ENCODE data around the gene KIAA1958. TPM values are rescaled to one million over a fixed set of nuclear protein-coding genes. Genes with fewer than 3 reads are reported as not detected.

The KIAA1958 gene
- total and polyA plus RNA-seq, 7 experiments from 2014 or later, result 3.2 to 8.3 (median 6.4) TPM

GRCh38 chr9:112485574-112485973, 1.1 kb upstream of the KIAA1958 start:
- POLR2A ChIA-PET, result interaction anchor here (0.6 to 1.8 kb wide), 8 partner anchors 9 to 493 kb away, joined by 3 to 13 read pairs (median 4); partner anchors contain the start of gene HSDL2
- H3K27ac ChIP-seq (ENCODE audit: low read depth, low read length), result no peak overlapping the region
- CTCF ChIA-PET, result interaction anchor here (0.5 kb wide), 1 partner anchor 8 kb away, joined by 3 read pairs; no protein-coding TSS in a partner anchor

DNA sequence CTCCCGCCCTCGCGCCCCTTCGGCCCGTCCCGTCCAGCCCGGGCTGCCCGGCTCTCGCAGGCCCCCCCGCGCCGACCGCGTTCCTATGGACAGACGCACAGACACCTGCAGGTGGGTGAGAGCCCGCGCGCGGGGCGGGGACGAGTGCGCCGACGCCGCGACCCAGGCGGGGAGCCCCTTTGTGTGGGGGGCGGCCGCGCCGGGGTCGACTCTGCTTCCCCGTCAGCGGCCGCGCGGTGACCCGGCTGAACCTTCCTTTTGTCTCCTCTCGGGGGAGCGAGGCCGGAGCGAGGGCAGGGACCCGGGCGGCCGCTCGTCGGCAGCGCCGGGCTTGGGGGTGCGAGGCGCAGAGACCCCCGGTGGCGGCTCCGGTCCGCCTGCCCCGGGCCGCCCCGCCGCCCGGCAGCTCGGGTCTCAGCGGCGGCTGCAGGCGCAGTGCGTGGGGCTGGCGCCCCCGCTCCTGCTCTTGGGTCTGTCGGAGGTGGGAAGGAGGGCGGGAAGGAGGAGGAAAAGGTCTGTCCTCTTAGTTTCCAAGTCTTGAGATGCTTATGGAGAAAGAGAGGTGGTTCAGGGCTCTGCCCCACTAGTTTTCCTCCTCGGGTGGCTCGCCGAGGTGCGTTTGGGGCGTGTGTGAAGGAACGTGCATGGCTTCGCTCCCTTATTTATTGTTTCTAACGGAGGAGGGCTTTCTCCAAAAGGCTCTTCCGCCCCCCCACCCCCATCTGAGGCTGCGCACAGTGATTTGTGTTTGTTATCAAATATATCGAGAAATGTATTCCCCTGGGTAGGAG, 576 bp downstream of the KIAA1958 start:
- POLR2A ChIA-PET, result interaction anchor here (0.7 to 1.8 kb wide), 7 partner anchors 11 to 591 kb away, joined by 3 to 13 read pairs (median 5); partner anchors contain the start of genes HSDL2 and SNX30
- Mint-ChIP-seq H3K9me3 (peaks cover 0 to 1% (median 0%) of the 10 kb centered on the region in 11 donors), H3K27ac (peak overlapping the region; percentile 86 to 97 (median 94)), H3K36me3 (peaks cover 0 to 8% (median under 1%) of the 10 kb centered on the region in 5 donors), H3K27me3 (peaks cover 0 to 6% (median 0%) of the 10 kb centered on the region in 5 donors), H3K4me3 (peak overlapping the region; percentile 87 to 99 (median 96)), H3K4me1 (peaks cover 19 to 65% (median 53%) of the 10 kb centered on the region in 7 donors)
- CTCF ChIA-PET, result interaction anchor here (0.6 to 0.8 kb wide), 2 partner anchors 306 to 854 kb away, joined by 3 to 5 read pairs; no protein-coding TSS in a partner anchor
- H3K27me3 ChIP-seq (ENCODE audit: control insufficient read depth in 2 of 2, insufficient read depth in 2 of 2, low read length in 2 of 2), result no peaks in the 10 kb centered on the region
- H3K4me1 ChIP-seq (ENCODE audit: control insufficient read depth in 2 of 2, insufficient read depth in 2 of 2, low read length in 2 of 2), result peaks cover 4 to 6% of the 10 kb centered on the region in 2 donors
- H3K4me3 ChIP-seq (ENCODE audit: low read length), result peak overlapping the region; percentile 69
- peak overlapping the region; percentile 72 for H3K27ac ChIP-seq (ENCODE audit: low read depth, low read length)
- DNase-seq, result peak; percentile 46 to 80 (median 60)
- ATAC-seq, result peak; percentile 55
- no peaks in the 10 kb centered on the region for H3K9me3 ChIP-seq (ENCODE audit: control insufficient read depth in 2 of 3, low read length in 3 of 3)
- intact Hi-C loops (cut with micrococcal nuclease), result loop anchor here (1.0 to 10.0 kb wide), 11 partner anchors 44 to 1002 kb away; partner anchors contain the start of genes ECPAS (in 2 of the 2), PTBP3 (in 2 of the 2), UGCG (in 2 of the 2) and DNAJC25 (in 1 of the 2)
- H3K36me3 ChIP-seq (ENCODE audit: control insufficient read depth in 2 of 3, insufficient read depth in 3 of 3, low read length in 3 of 3), result no peaks in the 10 kb centered on the region

More at GRCh38 chr9:112485574-112485973, 1.1 kb upstream of the KIAA1958 start:
- Histone ChIP-seq H3K9me3 (ENCODE audit: control insufficient read depth in 2 of 3, low read length in 3 of 3) (no peaks in the 10 kb centered on the region), H3K27me3 (ENCODE audit: control insufficient read depth in 2 of 2, insufficient read depth in 2 of 2, low read length in 2 of 2) (no peaks in the 10 kb centered on the region), H3K4me3 (ENCODE audit: low read length) (peak overlapping the region; percentile 65), H3K4me1 (ENCODE audit: control insufficient read depth in 2 of 2, insufficient read depth in 2 of 2, low read length in 2 of 2) (peaks cover 4 to 6% of the 10 kb centered on the region in 2 donors), H3K36me3 (ENCODE audit: control insufficient read depth in 2 of 3, insufficient read depth in 3 of 3, low read length in 3 of 3) (no peaks in the 10 kb centered on the region)
- H3K36me3 Mint-ChIP-seq, result peaks cover 0 to 10% (median 0%) of the 10 kb centered on the region in 5 donors
- peak overlapping the region; percentile 23 to 100 (median 98) for H3K4me3 Mint-ChIP-seq
- peaks cover 0 to 2% (median 0%) of the 10 kb centered on the region in 11 donors for H3K9me3 Mint-ChIP-seq
- DNase-seq (no peak), ATAC-seq (no peak)
- peaks cover 0 to 6% (median 0%) of the 10 kb centered on the region in 5 donors for H3K27me3 Mint-ChIP-seq
- peaks cover 19 to 56% (median 42%) of the 10 kb centered on the region in 7 donors for H3K4me1 Mint-ChIP-seq
- peak overlapping the region in 7 of 9 donors; percentile 90 to 98 (median 94) for H3K27ac Mint-ChIP-seq
- intact Hi-C loops (cut with micrococcal nuclease), result loop anchor here (5.0 to 10.0 kb wide), 5 partner anchors 151 to 1001 kb away; partner anchors contain the start of genes DNAJC25 (in 1 of the 2), ECPAS (in 1 of the 2), PTBP3 (in 1 of the 2) and UGCG (in 1 of the 2)

- Mint-ChIP-seq H3K27ac (peak overlapping the region; percentile 86 to 97 (median 94)), H3K4me3 (peak overlapping the region; percentile 87 to 99 (median 96)), H3K27me3 (peaks cover 0 to 6% (median 0%) of the 10 kb centered on the region in 5 donors), H3K4me1 (peaks cover 19 to 65% (median 54%) of the 10 kb centered on the region in 7 donors), H3K9me3 (peaks cover 0 to 3% (median 0%) of the 10 kb centered on the region in 11 donors), H3K36me3 (peaks cover 0 to 10% (median 4%) of the 10 kb centered on the region in 5 donors)
- Histone ChIP-seq H3K36me3 (ENCODE audit: control insufficient read depth in 2 of 3, insufficient read depth in 3 of 3, low read length in 3 of 3) (no peaks in the 10 kb centered on the region), H3K9me3 (ENCODE audit: control insufficient read depth in 2 of 3, low read length in 3 of 3) (no peaks in the 10 kb centered on the region), H3K4me1 (ENCODE audit: control insufficient read depth in 2 of 2, insufficient read depth in 2 of 2, low read length in 2 of 2) (peaks cover 4 to 6% of the 10 kb centered on the region in 2 donors), H3K4me3 (ENCODE audit: low read length) (peak overlapping the region; percentile 69), H3K27ac (ENCODE audit: low read depth, low read length) (peak overlapping the region; percentile 72), H3K27me3 (ENCODE audit: control insufficient read depth in 2 of 2, insufficient read depth in 2 of 2, low read length in 2 of 2) (no peaks in the 10 kb centered on the region)
- DNase-seq, result no peak
- ATAC-seq, result no peak
- ChIA-PET POLR2A (interaction anchor here (0.7 to 1.7 kb wide), 3 partner anchors 45 to 592 kb away, joined by 3 to 11 read pairs (median 4); partner anchors contain the start of gene HSDL2), CTCF (interaction anchor here (0.6 to 0.7 kb wide), 2 partner anchors 50 to 626 kb away, joined by 3 read pairs; no protein-coding TSS in a partner anchor)
- intact Hi-C loops (cut with micrococcal nuclease), result loop anchor here (1.0 to 10.0 kb wide), 11 partner anchors 45 to 1003 kb away; partner anchors contain the start of genes ECPAS (in 2 of the 2), PTBP3 (in 2 of the 2), UGCG (in 2 of the 2) and DNAJC25 (in 1 of the 2)
Measured at GRCh38 chr9:112487799-112488340, 1.2 kb downstream of the KIAA1958 start.

DNA sequence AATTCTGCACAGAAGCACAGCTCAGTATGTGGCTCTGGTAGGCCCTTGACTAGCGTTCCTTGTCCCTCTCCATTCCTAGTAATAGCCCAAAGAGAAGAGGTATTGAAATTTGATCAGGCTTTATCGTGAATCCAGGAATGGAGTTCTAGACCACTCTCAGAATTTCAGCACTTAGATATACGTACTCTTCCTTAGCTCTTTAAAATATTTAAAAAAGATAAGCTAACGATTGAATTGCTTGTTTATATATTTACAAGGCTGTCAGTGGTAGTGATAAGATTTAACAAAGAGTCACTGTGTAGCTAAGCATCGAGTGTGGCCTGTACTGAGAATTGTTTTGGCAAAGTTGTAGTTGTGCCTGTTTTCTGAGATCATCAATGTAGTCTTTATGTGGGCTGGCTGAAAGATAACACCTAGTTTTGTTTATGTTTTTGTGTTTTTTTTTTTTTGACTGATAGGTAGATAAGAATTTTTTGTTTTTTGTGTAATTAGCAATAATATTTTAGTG, 2.5 kb downstream of the KIAA1958 start:
- DNase-seq (no peak), ATAC-seq (no peak)
- H3K27me3 ChIP-seq (ENCODE audit: control insufficient read depth in 2 of 2, insufficient read depth in 2 of 2, low read length in 2 of 2), result no peaks in the 10 kb centered on the region
- H3K27ac ChIP-seq (ENCODE audit: low read depth, low read length), result no peak overlapping the region
- intact Hi-C loops (cut with micrococcal nuclease), result loop anchor here (5.0 to 10.0 kb wide), 5 partner anchors 154 to 1004 kb away; partner anchors contain the start of genes DNAJC25 (in 1 of the 2), ECPAS (in 1 of the 2), PTBP3 (in 1 of the 2) and UGCG (in 1 of the 2)
- Mint-ChIP-seq H3K9me3 (peaks cover 0 to 13% (median 9%) of the 10 kb centered on the region in 11 donors), H3K27ac (peak overlapping the region in 6 of 9 donors; percentile 35 to 94 (median 68)), H3K36me3 (peaks cover 6 to 19% (median 13%) of the 10 kb centered on the region in 5 donors), H3K4me1 (peaks cover 19 to 65% (median 54%) of the 10 kb centered on the region in 7 donors), H3K27me3 (peaks cover 0 to 6% (median 0%) of the 10 kb centered on the region in 5 donors), H3K4me3 (peak overlapping the region in 5 of 10 donors; percentile 1 to 99 (median 48))
- no peak overlapping the region for H3K4me3 ChIP-seq (ENCODE audit: low read length)
- peaks cover 0 to 8% (median 0%) of the 10 kb centered on the region in 3 experiments for H3K36me3 ChIP-seq (ENCODE audit: control insufficient read depth in 2 of 3, insufficient read depth in 3 of 3, low read length in 3 of 3)
- POLR2A ChIA-PET, result no interaction called here
- peaks cover 0 to 10% (median 0%) of the 10 kb centered on the region in 3 experiments for H3K9me3 ChIP-seq (ENCODE audit: control insufficient read depth in 2 of 3, low read length in 3 of 3)
- CTCF ChIA-PET, result interaction anchor here (0.7 kb wide), 1 partner anchor 216 kb away, joined by 3 read pairs; no protein-coding TSS in a partner anchor
- peaks cover 4 to 6% of the 10 kb centered on the region in 2 donors for H3K4me1 ChIP-seq (ENCODE audit: control insufficient read depth in 2 of 2, insufficient read depth in 2 of 2, low read length in 2 of 2)

- Mint-ChIP-seq H3K4me1 (peaks cover 18 to 56% (median 53%) of the 10 kb centered on the region in 7 donors), H3K27me3 (peaks cover 0 to 6% (median 0%) of the 10 kb centered on the region in 5 donors), H3K36me3 (peaks cover 7 to 28% (median 22%) of the 10 kb centered on the region in 5 donors), H3K4me3 (peak overlapping the region in 5 of 10 donors; percentile 3 to 43 (median 30)), H3K27ac (peak overlapping the region in 8 of 9 donors; percentile 26 to 83 (median 54)), H3K9me3 (peaks cover 4 to 23% (median 17%) of the 10 kb centered on the region in 11 donors)
- DNase-seq (peak in 2 of 9 donors; percentile 8 to 10), ATAC-seq (no peak)
- H3K4me1 ChIP-seq (ENCODE audit: control insufficient read depth in 2 of 2, insufficient read depth in 2 of 2, low read length in 2 of 2), result peaks cover 4 to 6% of the 10 kb centered on the region in 2 donors
- no peak overlapping the region for H3K27ac ChIP-seq (ENCODE audit: low read depth, low read length)
- ChIA-PET POLR2A (interaction anchor here (0.5 to 0.6 kb wide), 2 partner anchors 266 to 301 kb away, joined by 3 to 6 read pairs; no protein-coding TSS in a partner anchor), CTCF (interaction anchor here (0.7 kb wide), 1 partner anchor 217 kb away, joined by 3 read pairs; no protein-coding TSS in a partner anchor)
- H3K36me3 ChIP-seq (ENCODE audit: control insufficient read depth in 2 of 3, insufficient read depth in 3 of 3, low read length in 3 of 3), result peaks cover 0 to 8% (median 0%) of the 10 kb centered on the region in 3 experiments
- H3K9me3 ChIP-seq (ENCODE audit: control insufficient read depth in 2 of 3, low read length in 3 of 3), result peaks cover 0 to 15% (median 0%) of the 10 kb centered on the region in 3 experiments
- intact Hi-C loops (cut with micrococcal nuclease), result loop anchor here (5.0 to 10.0 kb wide), 5 partner anchors 155 to 1005 kb away; partner anchors contain the start of genes DNAJC25 (in 1 of the 2), ECPAS (in 1 of the 2), PTBP3 (in 1 of the 2) and UGCG (in 1 of the 2)
- no peaks in the 10 kb centered on the region for H3K27me3 ChIP-seq (ENCODE audit: control insufficient read depth in 2 of 2, insufficient read depth in 2 of 2, low read length in 2 of 2)
- no peak overlapping the region for H3K4me3 ChIP-seq (ENCODE audit: low read length)
Measured at GRCh38 chr9:112489876-112490666, 3.4 kb downstream of the KIAA1958 start.

All from naive thymus-derived CD4-positive, alpha-beta T cell (primary cell).